Hepatocyte (in vitro differentiated cells): Measurements from ENCODE around the gene TAS2R40.

ENCODE experiments used
- EZH2 ChIP-seq: fragments of 200-600 bp; sonication (generic); IDR thresholded peaks from 2 replicates; pipeline ENCODE4 v1.6.1; 2016; ENCODE audit warnings: antibody characterized with exemption, mild to moderate bottlenecking, borderline replicate concordance
- EZH2phosphoT487 ChIP-seq: fragments of 200-600 bp; sonication (generic); IDR thresholded peaks from one replicate; pipeline ENCODE4 v1.6.1; 2018; ENCODE audit warnings: antibody characterized with exemption, mild to moderate bottlenecking, low read depth, moderate library complexity; ENCODE audit not compliant: unreplicated experiment, severe bottlenecking
- TF ChIP-seq, protein P1 (sequence below): fragments of 200-600 bp; sonication (generic); IDR thresholded peaks from 2 replicates; pipeline ENCODE4 v1.5.1; 2016; ENCODE audit warnings: antibody characterized with exemption, mild to moderate bottlenecking; ENCODE audit not compliant: poor library complexity

DNA sequence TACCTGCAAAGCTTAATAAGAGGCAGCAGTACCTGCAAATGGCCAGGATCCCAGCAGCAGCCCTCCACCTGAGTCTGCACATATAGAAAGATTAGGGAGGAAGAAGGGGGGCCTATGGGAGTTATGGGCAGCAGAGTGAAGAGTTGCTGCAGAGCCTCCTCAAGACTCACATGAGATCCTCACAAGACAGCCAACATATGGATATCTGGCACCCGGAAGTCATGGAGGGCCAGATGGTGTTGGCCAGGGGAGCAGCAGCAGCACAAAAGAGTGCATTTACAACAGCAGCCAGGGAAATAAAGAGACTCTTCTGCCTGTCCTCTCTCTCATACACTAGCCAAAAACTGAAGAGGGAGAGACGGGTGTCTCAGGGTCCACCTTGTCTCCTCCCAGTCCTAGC, 4.0 kb upstream of the TAS2R40 start:
- TF ChIP-seq, protein P1, sequence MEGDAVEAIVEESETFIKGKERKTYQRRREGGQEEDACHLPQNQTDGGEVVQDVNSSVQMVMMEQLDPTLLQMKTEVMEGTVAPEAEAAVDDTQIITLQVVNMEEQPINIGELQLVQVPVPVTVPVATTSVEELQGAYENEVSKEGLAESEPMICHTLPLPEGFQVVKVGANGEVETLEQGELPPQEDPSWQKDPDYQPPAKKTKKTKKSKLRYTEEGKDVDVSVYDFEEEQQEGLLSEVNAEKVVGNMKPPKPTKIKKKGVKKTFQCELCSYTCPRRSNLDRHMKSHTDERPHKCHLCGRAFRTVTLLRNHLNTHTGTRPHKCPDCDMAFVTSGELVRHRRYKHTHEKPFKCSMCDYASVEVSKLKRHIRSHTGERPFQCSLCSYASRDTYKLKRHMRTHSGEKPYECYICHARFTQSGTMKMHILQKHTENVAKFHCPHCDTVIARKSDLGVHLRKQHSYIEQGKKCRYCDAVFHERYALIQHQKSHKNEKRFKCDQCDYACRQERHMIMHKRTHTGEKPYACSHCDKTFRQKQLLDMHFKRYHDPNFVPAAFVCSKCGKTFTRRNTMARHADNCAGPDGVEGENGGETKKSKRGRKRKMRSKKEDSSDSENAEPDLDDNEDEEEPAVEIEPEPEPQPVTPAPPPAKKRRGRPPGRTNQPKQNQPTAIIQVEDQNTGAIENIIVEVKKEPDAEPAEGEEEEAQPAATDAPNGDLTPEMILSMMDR = no peak
- TF ChIP-seq EZH2phosphoT487 = no peak
- TF ChIP-seq EZH2 = no peak
